AG08395 (cell line): ENCODE measurements around the gene ARF6.
"Not testable (repeated sequence)": the region's sequence is repeated elsewhere in the genome, so short reads cannot be mapped to it uniquely, and the experiment has no call there.

ENCODE experiments used
- DNase-seq: peaks from one replicate; pipeline ENCODE4 v3.0.0; 2012; ENCODE audit warnings: mixed read lengths, low spot score

ARF6 gene

DNA sequence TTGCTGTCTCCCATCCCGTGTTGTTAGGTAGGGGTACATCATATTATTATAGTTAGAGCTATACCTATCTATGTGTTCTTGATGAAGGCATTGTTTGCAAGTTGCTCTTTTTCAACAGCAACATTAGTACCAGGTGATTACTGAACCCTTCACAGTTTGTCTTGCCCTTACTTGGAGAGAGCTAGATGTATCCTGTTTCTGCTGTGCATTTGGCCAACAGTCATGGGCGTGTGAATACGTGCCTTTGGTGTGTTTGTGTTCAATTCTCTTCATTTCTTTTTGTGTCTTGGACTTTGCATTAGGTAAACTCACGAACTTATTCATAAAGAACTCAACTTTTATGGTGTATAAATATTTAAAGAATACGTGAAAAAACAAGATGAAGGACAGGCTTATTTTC is 14.3 kb downstream of the ARF6 start:
- DNase-seq, result no peak

- DNase-seq, result no peak
Observed at GRCh38 chr14:49908433-49908782, 15.5 kb downstream of the ARF6 start.

GRCh38 chr14:49909016-49909415 is 16.1 kb downstream of the ARF6 start:
- DNase-seq, result no peak

- no peak for DNase-seq
Observed at GRCh38 chr14:49915085-49915484, 22.2 kb downstream of the ARF6 start.

- no peak for DNase-seq
Observed at GRCh38 chr14:49918706-49919105, 25.8 kb downstream of the ARF6 start.

DNA sequence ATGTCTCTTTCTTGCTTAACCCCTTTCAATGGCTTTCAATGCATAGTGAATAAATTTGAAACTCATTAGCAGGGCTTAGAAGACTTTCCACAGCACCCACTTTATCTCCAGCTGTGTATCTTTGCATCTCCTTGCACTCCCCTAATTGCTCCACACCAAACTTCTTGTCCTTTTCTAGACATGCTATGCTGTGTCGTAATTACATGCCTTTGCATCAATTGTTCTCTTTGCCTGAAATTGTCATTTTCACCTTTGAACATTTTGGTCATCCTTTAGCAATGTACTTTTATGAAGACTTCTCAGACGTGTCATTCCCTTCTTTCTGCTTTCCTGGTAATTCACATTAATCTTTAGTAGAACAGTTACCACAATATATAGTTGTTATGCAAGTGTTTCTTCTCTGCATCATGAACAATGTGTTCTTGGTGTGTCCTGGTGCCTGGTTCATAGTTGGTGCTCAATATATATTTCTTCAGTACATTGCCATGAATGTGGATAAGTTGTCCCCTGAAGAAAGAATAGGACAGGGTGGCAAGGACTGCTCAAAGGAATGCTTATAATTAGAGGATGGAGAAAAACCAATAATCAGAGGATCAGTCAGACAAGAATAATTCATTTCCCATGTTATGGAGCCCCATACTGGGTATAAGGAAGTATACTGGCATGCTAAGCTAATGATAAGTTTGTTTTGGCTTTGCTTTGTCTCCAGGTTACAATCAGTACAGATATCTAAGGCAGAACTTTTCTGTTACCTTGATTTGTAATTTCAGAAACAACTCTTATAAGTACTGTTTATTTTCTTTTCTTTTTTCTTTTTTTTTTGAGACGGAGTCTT is 27.2 kb downstream of the ARF6 start:
- DNase-seq, result no peak

DNA sequence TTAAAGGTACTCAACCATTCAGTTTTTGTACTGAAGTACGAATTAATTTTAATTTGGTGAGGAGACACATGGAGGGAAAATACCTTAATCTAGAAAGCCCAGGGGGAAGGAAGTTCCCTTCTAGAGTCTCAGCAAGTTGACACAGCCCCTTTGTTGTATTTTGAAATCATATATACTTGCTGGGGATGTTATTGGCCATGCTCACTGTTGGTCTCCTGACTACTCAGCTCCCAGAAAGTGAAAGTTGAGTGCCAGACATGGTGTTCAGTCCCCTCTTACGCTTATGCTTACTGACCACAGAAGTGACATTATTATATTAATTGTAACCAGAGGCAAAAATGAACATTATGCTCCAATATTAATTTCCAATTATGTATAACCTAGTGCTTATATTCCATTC is 28.1 kb downstream of the ARF6 start:
- no peak for DNase-seq

GRCh38 chr14:49921401-49921800 is 28.5 kb downstream of the ARF6 start:
- no peak for DNase-seq

- no peak for DNase-seq
Observed at GRCh38 chr14:49923442-49923841, 30.6 kb downstream of the ARF6 start.

DNA sequence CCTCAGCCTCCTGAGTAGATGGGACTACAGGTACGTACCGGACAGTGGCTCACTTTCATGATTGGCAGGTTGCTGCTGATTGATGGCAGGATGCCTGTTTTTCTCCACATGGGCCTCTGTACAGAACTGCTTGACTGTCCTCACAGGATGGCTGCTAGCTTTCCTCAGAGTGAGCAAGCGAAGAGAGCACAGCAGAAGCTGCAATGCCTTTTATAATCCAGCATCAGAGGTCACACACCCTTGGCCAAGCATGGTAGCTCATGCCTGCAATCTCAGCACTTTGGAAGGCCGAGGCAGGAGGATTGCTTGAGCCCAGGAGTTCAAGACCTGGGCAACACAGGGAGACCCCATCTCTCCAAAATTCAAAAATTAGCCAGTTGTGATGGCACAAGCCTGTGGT is 31.0 kb downstream of the ARF6 start:
- DNase-seq, result no peak

DNA sequence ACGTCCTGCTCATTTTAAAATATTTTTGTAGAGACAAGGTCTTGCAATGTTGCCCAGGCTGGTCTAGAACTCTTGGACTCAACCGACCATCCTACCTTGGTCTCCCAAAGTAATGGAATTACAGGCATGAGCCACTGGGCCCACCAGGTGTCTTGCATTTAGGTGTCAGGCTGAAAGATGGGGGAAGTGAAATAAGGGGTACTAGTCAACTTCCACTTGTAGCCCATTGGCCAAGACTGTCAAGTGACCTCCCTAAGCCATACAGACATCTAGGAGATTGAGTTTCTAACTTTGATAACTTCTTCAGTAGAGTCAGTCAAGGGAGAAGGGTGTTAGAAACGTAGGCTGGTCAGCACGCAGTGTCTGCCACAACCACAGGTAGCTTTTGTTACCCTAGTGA is 32.0 kb downstream of the ARF6 start:
- no peak for DNase-seq

DNA sequence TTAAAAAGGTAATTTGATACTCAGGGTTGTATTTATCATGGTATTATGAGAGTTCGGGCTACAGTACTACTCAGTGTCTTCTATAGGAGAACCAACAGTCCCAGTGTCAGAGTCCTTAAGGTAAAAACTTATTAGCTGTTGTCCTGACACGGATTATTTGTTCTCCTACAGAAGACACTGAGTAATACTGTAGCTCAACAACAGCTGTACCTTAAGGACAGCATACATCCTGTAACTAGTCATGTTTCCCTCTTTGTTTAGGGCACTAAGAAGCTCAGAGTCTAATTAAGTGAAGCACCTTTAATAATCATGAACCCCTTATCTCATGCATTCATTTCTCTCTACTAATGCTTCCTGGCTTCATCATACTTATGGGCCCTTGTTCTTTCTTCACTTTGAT is 33.9 kb downstream of the ARF6 start:
- no peak for DNase-seq

DNA sequence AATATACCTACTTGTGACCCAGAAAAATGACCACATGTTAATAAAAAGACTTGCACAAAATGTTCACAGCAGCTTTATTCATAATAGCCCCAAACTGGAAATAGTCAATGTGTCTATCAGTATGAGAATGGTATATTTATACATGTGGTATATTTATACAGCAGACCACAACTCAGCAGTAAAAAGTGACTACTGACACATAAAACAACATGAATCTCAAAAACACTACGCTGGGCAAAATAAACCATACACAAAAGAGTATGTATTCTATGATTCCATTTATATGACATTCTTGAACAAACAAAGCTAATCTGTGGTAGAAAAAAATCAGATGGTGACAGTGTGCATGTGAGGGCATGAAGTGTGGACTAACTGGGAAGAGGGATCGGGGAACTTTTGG is 35.1 kb downstream of the ARF6 start:
- no peak for DNase-seq

DNA sequence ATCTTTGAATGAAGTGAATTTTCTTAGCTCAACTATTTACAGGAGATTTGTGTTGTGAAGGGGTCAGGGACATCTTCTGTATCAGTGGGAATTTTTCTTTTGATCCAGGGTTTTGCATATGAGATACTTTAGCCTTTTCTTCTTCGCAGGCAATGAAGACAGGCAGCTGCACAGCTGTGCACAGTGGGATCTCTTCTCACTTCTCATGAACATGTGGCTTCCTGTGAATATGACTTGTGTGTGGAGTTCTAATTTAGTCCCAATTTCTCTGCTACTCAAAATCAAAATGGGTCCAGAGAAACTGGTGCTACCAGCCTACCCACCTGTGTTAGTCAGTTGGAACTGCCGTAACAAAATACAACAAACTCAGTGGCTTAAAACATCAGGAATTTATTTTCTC is 37.8 kb downstream of the ARF6 start:
- DNase-seq, result no peak

GRCh38 chr14:49931523-49931922 is 38.6 kb downstream of the ARF6 start:
- DNase-seq, result no peak

- no peak for DNase-seq
Observed at GRCh38 chr14:49933128-49933527, 40.2 kb downstream of the ARF6 start.

DNA sequence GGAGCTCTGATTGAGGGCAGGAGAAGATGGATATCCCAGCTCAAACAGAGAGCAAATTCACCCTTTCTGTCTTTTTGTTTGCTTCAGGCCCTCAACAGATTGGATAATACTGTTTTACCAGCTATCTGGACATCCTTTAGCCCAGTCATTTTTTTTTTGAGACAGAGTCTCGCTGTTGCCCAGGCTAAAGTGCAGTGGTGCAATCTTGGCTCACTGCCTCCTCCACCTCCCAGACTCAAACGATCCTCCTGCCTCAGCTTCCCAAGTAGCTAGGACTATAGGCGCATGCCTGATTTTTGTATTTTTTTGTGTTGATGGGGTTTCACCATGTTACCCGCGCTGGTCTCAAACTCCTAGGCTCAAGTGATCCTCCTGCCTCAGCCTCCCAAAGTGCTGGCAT is 40.8 kb downstream of the ARF6 start:
- DNase-seq, result no peak

- DNase-seq, result no peak
Observed at GRCh38 chr14:49934646-49935045, 41.8 kb downstream of the ARF6 start.

DNA sequence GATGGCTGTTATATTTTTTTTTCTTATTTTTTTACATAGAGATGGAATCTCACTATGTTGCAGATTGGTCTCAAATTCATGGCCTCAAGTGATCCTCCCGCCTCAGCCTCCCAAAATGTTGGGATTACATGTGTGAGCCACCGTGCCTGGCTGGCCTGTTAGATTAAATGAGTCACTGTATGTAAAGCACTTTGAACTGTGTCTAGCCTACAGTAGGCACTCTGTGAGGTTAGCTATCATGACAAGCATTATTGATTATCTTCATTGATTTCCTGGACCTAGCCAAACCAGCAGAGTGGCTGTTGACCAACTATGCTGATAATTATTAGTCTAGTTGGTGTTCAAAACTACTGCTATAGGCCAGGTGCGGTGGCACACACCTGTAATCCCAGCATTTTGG is 42.6 kb downstream of the ARF6 start:
- no peak for DNase-seq

DNA sequence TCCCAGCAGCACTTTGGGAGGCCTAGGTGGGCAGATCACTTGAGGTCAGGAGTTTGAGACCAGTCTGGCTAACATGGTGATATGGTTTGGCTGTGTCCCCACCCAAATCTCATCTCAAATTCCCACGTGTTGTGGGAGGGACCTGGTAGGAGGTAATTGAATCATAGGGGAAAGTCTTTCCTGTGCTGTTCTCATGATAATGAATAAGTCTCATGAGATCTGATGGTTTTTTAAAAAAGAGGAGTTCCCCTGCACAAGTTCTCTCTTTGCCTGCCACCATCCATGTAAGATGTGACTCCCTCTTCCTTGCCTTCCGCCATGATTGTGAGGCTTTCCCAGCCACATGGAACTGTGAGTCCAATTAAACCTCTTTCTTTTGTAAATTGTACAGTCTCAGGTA is 43.4 kb downstream of the ARF6 start:
- not testable (repeated sequence) for DNase-seq

- DNase-seq, result not testable (repeated sequence)
Observed at GRCh38 chr14:49936882-49937281, 44.0 kb downstream of the ARF6 start.

- not testable (repeated sequence) for DNase-seq
Observed at GRCh38 chr14:49939215-49939614, 46.3 kb downstream of the ARF6 start.

GRCh38 chr14:49939884-49940510 is 47.1 kb downstream of the ARF6 start:
- DNase-seq, result no peak
